Mammary epithelial cell (primary cell): ENCODE measurements around the gene ZSCAN5A.

Experiments
- EZH2 ChIP-seq: IDR thresholded peaks from 2 replicates; pipeline ENCODE4 v1.6.1; 2012; ENCODE audit warnings: low read length, inconsistent platforms, borderline replicate concordance
- TF ChIP-seq, protein P1 (sequence below), 2 donors: IDR thresholded peaks in 1 of 2; conservative IDR thresholded peaks in 1 of 2; 2 replicates each; pipeline ENCODE4 v1.5.1; 2011 to 2012; ENCODE audit warnings: inconsistent platforms in 2 of 2, low read length in 2 of 2, mild to moderate bottlenecking in 2 of 2, control low read depth in 1 of 2, low read depth in 1 of 2; ENCODE audit not compliant: insufficient read depth in 1 of 2; ENCODE audit errors: extremely low read depth in 1 of 2

DNA sequence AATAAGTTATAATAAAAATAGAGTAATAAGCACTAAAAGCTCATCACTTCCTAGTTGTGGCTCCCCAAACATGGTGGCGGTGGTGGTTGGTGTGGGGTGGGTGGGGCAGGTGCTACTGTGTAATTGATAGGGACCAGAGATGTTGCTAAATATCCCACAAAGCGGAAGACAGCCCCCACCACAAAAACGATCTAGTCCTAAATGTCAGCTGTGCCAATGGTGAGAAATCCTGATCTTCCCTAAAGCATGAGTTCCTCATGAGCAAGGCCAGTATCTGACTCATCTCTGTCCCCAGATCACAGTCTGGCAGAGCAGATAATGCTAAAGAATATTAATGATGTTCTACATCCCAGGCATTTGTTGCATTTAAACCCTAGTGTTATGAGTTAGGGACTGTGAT, 44.0 kb downstream of the ZSCAN5A start:
- TF ChIP-seq, protein P1, sequence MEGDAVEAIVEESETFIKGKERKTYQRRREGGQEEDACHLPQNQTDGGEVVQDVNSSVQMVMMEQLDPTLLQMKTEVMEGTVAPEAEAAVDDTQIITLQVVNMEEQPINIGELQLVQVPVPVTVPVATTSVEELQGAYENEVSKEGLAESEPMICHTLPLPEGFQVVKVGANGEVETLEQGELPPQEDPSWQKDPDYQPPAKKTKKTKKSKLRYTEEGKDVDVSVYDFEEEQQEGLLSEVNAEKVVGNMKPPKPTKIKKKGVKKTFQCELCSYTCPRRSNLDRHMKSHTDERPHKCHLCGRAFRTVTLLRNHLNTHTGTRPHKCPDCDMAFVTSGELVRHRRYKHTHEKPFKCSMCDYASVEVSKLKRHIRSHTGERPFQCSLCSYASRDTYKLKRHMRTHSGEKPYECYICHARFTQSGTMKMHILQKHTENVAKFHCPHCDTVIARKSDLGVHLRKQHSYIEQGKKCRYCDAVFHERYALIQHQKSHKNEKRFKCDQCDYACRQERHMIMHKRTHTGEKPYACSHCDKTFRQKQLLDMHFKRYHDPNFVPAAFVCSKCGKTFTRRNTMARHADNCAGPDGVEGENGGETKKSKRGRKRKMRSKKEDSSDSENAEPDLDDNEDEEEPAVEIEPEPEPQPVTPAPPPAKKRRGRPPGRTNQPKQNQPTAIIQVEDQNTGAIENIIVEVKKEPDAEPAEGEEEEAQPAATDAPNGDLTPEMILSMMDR (conservative IDR thresholded peaks at IDR 0.05 in 1 of 2, IDR thresholded peaks at IDR 0.05 in 1 of 2; ENCODE audit: extremely low read depth in 1 of 2, insufficient read depth in 1 of 2, low read depth in 1 of 2, low read length in 2 of 2), result no peak
- TF ChIP-seq EZH2, result no peak
